Measurements from ENCODE around the gene PLAAT4.

DNA sequence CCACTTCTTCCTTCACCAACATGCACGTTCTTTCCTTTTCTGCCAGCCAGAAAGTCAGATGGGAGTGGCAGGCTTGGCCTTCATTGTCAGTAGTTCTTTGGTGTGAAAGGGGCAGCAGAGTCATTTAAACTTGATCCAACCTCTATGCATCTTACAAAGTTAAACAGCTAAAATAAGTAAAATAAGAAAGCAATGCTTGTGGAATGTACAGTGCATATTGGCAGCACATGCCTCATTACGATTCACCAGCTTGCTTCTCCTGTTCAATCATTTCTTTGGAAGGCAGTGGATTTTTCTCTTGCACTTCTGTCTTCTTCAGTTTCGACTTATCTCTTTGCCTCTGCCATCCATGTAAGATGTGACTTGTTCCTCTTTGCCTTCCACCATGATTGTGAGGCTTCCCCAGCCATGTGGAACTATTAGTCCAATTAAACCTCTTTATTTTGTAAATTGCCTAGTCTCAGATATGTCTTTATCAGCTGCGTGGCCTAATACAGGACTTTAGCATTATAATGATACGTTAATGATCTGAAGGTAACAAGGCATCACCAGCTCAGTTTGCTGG is 15.9 kb upstream of the PLAAT4 start:
- TF ChIP-seq, protein P1, sequence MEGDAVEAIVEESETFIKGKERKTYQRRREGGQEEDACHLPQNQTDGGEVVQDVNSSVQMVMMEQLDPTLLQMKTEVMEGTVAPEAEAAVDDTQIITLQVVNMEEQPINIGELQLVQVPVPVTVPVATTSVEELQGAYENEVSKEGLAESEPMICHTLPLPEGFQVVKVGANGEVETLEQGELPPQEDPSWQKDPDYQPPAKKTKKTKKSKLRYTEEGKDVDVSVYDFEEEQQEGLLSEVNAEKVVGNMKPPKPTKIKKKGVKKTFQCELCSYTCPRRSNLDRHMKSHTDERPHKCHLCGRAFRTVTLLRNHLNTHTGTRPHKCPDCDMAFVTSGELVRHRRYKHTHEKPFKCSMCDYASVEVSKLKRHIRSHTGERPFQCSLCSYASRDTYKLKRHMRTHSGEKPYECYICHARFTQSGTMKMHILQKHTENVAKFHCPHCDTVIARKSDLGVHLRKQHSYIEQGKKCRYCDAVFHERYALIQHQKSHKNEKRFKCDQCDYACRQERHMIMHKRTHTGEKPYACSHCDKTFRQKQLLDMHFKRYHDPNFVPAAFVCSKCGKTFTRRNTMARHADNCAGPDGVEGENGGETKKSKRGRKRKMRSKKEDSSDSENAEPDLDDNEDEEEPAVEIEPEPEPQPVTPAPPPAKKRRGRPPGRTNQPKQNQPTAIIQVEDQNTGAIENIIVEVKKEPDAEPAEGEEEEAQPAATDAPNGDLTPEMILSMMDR (conservative IDR thresholded peaks at IDR 0.05): no peak
- TF ChIP-seq ZFX (IDR thresholded peaks at IDR 0.05): no peak

Measured in C4-2B (cell line).